ENCODE data around the gene MIXL1.

MIXL1 gene

GRCh38 chr1:226204198-226204597 is 19.3 kb upstream of the MIXL1 start:
- Histone ChIP-seq H3K27ac (no peak overlapping the region), H3K4me3 (no peak overlapping the region)
- no peak for TF ChIP-seq CTCF (IDR thresholded peaks at IDR 0.05)
- no peak for DNase-seq (ENCODE audit: low spot score)

- TF ChIP-seq CTCF (IDR thresholded peaks at IDR 0.05), result no peak
- DNase-seq (ENCODE audit: low spot score), result no peak
- no peak overlapping the region for H3K4me3 ChIP-seq
- H3K27ac ChIP-seq, result no peak overlapping the region
These were observed 16.4 kb upstream of the MIXL1 start for GRCh38 chr1:226207048-226207447.

DNA sequence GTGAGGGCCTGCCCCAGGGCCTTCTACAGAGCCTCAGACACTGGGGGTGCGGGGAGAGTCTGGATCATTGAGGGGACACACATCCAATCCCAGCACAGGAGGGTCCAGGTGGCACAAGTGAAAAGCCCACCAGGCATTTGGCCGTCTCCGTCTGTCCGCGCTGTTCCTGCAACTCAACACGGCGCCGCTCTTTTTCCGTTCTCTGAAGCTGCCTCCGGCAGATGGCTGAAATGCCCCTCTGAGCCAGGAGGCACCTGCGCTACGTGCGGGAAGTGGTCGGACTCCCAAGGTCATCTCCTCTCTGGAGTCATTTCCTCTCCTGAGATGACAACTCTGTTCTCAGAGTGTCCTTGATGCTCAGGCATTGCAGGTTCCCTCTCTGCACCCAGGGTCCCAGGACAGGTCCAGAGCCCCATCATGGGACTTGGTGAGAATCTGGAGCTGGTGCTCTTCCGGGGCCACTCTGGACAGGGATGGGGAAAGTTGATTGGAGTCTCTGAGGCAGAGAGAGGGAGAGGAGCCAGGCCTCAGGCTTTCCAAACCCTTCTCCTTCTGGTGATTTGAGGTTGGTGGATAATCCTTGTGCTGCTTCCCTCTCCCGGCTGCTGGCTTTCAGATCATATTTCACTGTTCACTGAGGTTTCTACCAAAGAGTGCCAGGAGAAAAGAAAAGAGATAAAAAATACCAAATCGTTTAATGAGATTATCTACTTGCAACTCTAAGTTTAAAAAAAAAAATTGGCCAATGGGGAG is 14.0 kb upstream of the MIXL1 start:
- no peak for TF ChIP-seq CTCF (IDR thresholded peaks at IDR 0.05)
- DNase-seq (ENCODE audit: low spot score), result no peak
- H3K27ac ChIP-seq, result no peak overlapping the region
- H3K4me3 ChIP-seq, result no peak overlapping the region

- H3K27ac ChIP-seq, result no peak overlapping the region
- no peak for DNase-seq (ENCODE audit: low spot score)
- TF ChIP-seq CTCF (IDR thresholded peaks at IDR 0.05), result no peak
- no peak overlapping the region for H3K4me3 ChIP-seq
These were observed 12.8 kb upstream of the MIXL1 start for GRCh38 chr1:226210571-226211176.

- Histone ChIP-seq H3K4me3 (no peak overlapping the region), H3K27ac (no peak overlapping the region)
- no peak for TF ChIP-seq CTCF (IDR thresholded peaks at IDR 0.05)
- DNase-seq (ENCODE audit: low spot score), result no peak
These were observed 12.2 kb upstream of the MIXL1 start for GRCh38 chr1:226211181-226211821.

DNA sequence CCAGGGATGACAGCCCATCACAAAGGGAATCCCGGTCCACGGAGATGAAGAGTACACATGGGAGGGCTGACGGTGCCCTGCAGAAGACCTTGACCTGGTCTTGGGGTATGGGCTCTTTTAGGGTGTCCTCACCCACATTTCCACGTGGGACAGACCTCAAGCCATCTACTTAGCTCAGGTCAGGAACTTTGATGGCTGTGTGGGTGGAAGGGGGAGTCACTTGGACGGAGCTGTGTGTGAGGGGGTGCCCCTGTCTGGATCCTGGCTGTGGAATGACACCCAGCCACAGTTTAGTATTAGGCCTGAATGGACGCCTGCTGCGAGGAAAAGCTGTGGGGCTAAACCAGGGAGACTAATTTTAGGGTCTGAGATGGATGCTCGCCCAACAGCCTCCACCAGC is 10.9 kb upstream of the MIXL1 start:
- DNase-seq (ENCODE audit: low spot score), result no peak
- Histone ChIP-seq H3K4me3 (no peak overlapping the region), H3K27ac (no peak overlapping the region)
- TF ChIP-seq CTCF (IDR thresholded peaks at IDR 0.05), result no peak

Data from coronary artery (tissue), 2 donors.